HepG2 (cell line): ENCODE results near the gene STX5. TPM values are rescaled to one million over a fixed set of nuclear protein-coding genes. Genes with fewer than 3 reads are reported as not detected.

Experiments used
- ARNT ChIP-seq: fragments of 450-650 bp; IDR thresholded peaks from 2 replicates; pipeline ENCODE4 v1.6.1; 2017
- BCL6 ChIP-seq: IDR thresholded peaks from 2 replicates; pipeline ENCODE4 v1.6.1; 2016; ENCODE audit warnings: missing genetic modification reagents, missing compliant biosample characterization
- ELF4 ChIP-seq: sonication (generic); formaldehyde crosslinking; IDR thresholded peaks from 2 replicates; pipeline ENCODE4 v1.5.0; 2020; ENCODE audit warnings: missing genetic modification reagents, mild to moderate bottlenecking, moderate library complexity, borderline replicate concordance
- ELK4 ChIP-seq: sonication (generic); formaldehyde crosslinking; IDR thresholded peaks from 2 replicates; pipeline ENCODE4 v1.9.0; 2021; ENCODE audit warnings: missing genetic modification reagents, borderline replicate concordance
- GTF3A ChIP-seq: sonication (generic); formaldehyde crosslinking; conservative IDR thresholded peaks from 2 replicates; pipeline ENCODE4 v1.4.0; 2020; ENCODE audit warnings: mild to moderate bottlenecking, missing genetic modification reagents
- HHEX ChIP-seq: IDR thresholded peaks from 2 replicates; pipeline ENCODE4 v1.6.1; 2016; ENCODE audit warnings: control low read depth
- KLF13 ChIP-seq: sonication (generic); formaldehyde crosslinking; IDR thresholded peaks from 2 replicates; pipeline ENCODE4 v1.4.0; 2020; ENCODE audit warnings: mild to moderate bottlenecking, missing genetic modification reagents
- MLXIP ChIP-seq: sonication (generic); formaldehyde crosslinking; IDR thresholded peaks from 2 replicates; pipeline ENCODE4 v1.9.0; 2021; ENCODE audit warnings: missing genetic modification reagents, borderline replicate concordance
- RCOR2 ChIP-seq: IDR thresholded peaks from 2 replicates; pipeline ENCODE4 v1.6.1; 2016; ENCODE audit warnings: missing biosample characterization, missing genetic modification reagents
- RXRA ChIP-seq: sonication (generic); formaldehyde crosslinking; IDR thresholded peaks from 2 replicates; pipeline ENCODE4 v1.5.1; 2020; ENCODE audit warnings: missing genetic modification reagents
- SIX4 ChIP-seq: sonication (generic); formaldehyde crosslinking; IDR thresholded peaks from 2 replicates; pipeline ENCODE4 v1.4.0; 2020; ENCODE audit warnings: missing genetic modification reagents
- ZNF124 ChIP-seq: sonication (generic); formaldehyde crosslinking; IDR thresholded peaks from 2 replicates; pipeline ENCODE4 v1.4.0; 2020; ENCODE audit warnings: missing genetic modification reagents
- ZNF331 ChIP-seq: sonication (generic); formaldehyde crosslinking; IDR thresholded peaks from 2 replicates; pipeline ENCODE4 v1.4.0; 2020; ENCODE audit warnings: missing genetic modification reagents
- ZNF34 ChIP-seq: sonication (generic); formaldehyde crosslinking; IDR thresholded peaks from 2 replicates; pipeline ENCODE4 v1.4.0; 2020; ENCODE audit warnings: mild to moderate bottlenecking, missing genetic modification reagents, borderline replicate concordance
- ZNF713 ChIP-seq: sonication (generic); formaldehyde crosslinking; IDR thresholded peaks from 2 replicates; pipeline ENCODE4 v1.4.0; 2020; ENCODE audit warnings: mild to moderate bottlenecking, missing genetic modification reagents
- ZNF724P ChIP-seq: sonication (generic); formaldehyde crosslinking; IDR thresholded peaks from 2 replicates; pipeline ENCODE4 v1.8.0; 2022; ENCODE audit warnings: missing genetic modification reagents, borderline replicate concordance
- ZNF850 ChIP-seq: sonication (generic); formaldehyde crosslinking; conservative IDR thresholded peaks from 2 replicates; pipeline ENCODE4 v1.9.0; 2021; ENCODE audit warnings: mild to moderate bottlenecking, missing genetic modification reagents
- polyA plus RNA-seq, 8 experiments: library from polyadenylated mRNA; depleted of rRNA in 3 of 8; stranded (reverse) in 7 of 8; unstranded in 1 of 8; fragments of >200 nt; fragmentation: Illumina TruSeq in 4 of 8; extraction: Trizol in 4 of 8; gene quantifications; 2 replicates each; pipeline versions ENCODE4 v1.2.1 to v1.2.3, GENCODE V29; 2011 to 2016; ENCODE audit warnings: low read depth in 4 of 8, missing spikeins in 1 of 8, mixed read lengths in 1 of 8; ENCODE audit not compliant: insufficient read depth in 1 of 8
- total RNA-seq, 5 experiments: library from RNA; depleted of rRNA; stranded (reverse); fragments of >200 nt; fragmentation: Illumina TruSeq; extraction: Trizol; gene quantifications; 2 replicates each; pipeline ENCODE4 v1.2.3, GENCODE V29; 2016; ENCODE audit warnings: low read depth in 1 of 5
- TF ChIP-seq, protein P1 (sequence below): sonication (generic); formaldehyde crosslinking; IDR thresholded peaks from 2 replicates; pipeline ENCODE4 v1.4.0; 2020; ENCODE audit warnings: missing genetic modification reagents; ENCODE audit errors: not compliant biosample characterization
- TF ChIP-seq, protein P2 (sequence below): sonication (generic); formaldehyde crosslinking; IDR thresholded peaks from 2 replicates; pipeline ENCODE4 v1.4.0; 2020; ENCODE audit warnings: missing genetic modification reagents

Gene STX5
- total and polyA plus RNA-seq, 2 of the 13 experiments (the other 11 are each of a cell fraction or from before 2014, with no cell fraction given): 26.9 to 30.0 TPM

DNA sequence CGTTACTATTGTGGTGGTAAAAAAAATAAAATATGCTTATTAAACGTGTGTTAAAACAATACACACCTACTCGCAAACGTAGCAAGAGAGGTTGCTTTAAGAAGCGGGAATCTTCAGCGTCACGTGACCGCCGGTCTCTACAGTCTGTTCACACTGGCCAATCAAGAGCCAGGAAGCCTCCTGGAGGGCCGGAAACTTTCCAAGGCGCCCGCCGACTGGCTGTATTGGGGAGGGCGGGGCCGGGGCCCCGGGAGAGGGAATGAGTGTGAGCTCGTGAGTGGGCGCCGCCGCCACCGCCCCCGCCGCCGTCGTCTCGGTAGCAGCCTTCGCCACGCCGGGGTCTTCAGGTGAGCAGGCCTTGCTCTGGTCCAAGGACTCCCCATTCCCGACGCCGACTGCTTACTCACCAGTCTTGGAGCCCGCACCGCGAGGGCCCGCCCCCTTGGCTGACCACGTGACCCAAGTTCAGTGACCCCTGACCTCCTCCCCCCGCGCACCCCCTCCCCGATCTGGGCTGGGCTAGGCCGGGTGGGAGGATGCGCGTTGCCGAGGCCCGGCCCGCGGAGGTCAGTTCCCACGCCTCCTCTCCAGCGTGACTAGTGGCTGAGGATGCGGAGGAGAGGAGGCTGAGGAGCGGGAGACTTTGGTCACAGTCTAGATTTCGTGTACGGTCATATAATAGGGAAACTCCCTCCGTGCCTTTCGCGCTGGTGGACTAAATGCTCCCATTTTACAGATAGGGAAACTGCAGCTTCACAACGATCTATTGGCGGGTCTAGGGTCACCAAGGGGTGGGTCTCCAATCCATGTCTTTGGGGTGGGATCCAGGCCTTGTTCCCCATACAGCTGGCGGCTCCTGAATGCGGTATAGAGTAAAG lies 60.5 kb downstream of the STX5 start, which contains the start of gene TAF6L (continued):
- TF ChIP-seq KLF13 (CRISPR knock-in tag) (0 out of 2 replicates have a peak, but pooled peaks have one; percentile 55), ZNF713 (CRISPR knock-in tag) (no peak), SIX4 (CRISPR knock-in tag) (no peak; the same call in 1 of the 2 replicates), ZNF724P (CRISPR knock-in tag) (no peak), RCOR2 (CRISPR knock-in tag) (peak; percentile 27; the same call in 1 of the 2 replicates), GTF3A (CRISPR knock-in tag) (no peak), ZNF331 (CRISPR knock-in tag) (peak; percentile 79), BCL6 (CRISPR knock-in tag) (0 out of 2 replicates have a peak, but pooled peaks have one; percentile 8), HHEX (CRISPR knock-in tag) (no peak), MLXIP (CRISPR knock-in tag) (no peak), ZNF124 (no peak), ZNF34 (CRISPR knock-in tag) (no peak), ELK4 (CRISPR knock-in tag) (no peak), ELF4 (CRISPR knock-in tag) (no peak), RXRA (peak; percentile 92), ARNT (no peak), ZNF850 (CRISPR knock-in tag) (no peak)
- TF ChIP-seq, protein P1, sequence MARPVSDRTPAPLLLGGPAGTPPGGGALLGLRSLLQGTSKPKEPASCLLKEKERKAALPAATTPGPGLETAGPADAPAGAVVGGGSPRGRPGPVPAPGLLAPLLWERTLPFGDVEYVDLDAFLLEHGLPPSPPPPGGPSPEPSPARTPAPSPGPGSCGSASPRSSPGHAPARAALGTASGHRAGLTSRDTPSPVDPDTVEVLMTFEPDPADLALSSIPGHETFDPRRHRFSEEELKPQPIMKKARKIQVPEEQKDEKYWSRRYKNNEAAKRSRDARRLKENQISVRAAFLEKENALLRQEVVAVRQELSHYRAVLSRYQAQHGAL (CRISPR knock-in tag): no peak
- TF ChIP-seq, protein P2, sequence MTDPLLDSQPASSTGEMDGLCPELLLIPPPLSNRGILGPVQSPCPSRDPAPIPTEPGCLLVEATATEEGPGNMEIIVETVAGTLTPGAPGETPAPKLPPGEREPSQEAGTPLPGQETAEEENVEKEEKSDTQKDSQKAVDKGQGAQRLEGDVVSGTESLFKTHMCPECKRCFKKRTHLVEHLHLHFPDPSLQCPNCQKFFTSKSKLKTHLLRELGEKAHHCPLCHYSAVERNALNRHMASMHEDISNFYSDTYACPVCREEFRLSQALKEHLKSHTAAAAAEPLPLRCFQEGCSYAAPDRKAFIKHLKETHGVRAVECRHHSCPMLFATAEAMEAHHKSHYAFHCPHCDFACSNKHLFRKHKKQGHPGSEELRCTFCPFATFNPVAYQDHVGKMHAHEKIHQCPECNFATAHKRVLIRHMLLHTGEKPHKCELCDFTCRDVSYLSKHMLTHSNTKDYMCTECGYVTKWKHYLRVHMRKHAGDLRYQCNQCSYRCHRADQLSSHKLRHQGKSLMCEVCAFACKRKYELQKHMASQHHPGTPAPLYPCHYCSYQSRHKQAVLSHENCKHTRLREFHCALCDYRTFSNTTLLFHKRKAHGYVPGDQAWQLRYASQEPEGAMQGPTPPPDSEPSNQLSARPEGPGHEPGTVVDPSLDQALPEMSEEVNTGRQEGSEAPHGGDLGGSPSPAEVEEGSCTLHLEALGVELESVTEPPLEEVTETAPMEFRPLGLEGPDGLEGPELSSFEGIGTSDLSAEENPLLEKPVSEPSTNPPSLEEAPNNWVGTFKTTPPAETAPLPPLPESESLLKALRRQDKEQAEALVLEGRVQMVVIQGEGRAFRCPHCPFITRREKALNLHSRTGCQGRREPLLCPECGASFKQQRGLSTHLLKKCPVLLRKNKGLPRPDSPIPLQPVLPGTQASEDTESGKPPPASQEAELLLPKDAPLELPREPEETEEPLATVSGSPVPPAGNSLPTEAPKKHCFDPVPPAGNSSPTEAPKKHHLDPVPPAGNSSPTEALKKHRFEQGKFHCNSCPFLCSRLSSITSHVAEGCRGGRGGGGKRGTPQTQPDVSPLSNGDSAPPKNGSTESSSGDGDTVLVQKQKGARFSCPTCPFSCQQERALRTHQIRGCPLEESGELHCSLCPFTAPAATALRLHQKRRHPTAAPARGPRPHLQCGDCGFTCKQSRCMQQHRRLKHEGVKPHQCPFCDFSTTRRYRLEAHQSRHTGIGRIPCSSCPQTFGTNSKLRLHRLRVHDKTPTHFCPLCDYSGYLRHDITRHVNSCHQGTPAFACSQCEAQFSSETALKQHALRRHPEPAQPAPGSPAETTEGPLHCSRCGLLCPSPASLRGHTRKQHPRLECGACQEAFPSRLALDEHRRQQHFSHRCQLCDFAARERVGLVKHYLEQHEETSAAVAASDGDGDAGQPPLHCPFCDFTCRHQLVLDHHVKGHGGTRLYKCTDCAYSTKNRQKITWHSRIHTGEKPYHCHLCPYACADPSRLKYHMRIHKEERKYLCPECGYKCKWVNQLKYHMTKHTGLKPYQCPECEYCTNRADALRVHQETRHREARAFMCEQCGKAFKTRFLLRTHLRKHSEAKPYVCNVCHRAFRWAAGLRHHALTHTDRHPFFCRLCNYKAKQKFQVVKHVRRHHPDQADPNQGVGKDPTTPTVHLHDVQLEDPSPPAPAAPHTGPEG (CRISPR knock-in tag): 0 out of 2 replicates have a peak, but pooled peaks have one; percentile 20
